Adrenal gland (tissue), 12 donors: Measurements from ENCODE around the gene TFAP2B. TPM values are rescaled to one million over a fixed set of nuclear protein-coding genes. Genes with fewer than 3 reads are reported as not detected.

Source experiments
- DNase-seq, 7 donors: peaks; one replicate each; pipeline ENCODE4 v3.0.0-alpha.2; 2019 to 2020
- H3K27ac ChIP-seq, 5 donors: fragments of 200-600 bp; sonication (generic) in 4 of 5; 1 replicate in 3 of 5; 2 replicates in 2 of 5; pipeline versions ENCODE4 v1.5.1 to v1.8.0; 2016 to 2020; ENCODE audit warnings: mild to moderate bottlenecking in 1 of 5
- H3K27me3 ChIP-seq: fragments of 200-600 bp; 2 replicates; pipeline ENCODE4 v1.8.0; 2021
- H3K36me3 ChIP-seq, 2 donors: fragments of 200-600 bp; replicated peaks in 1 of 2; 1 replicate in 1 of 2; 2 replicates in 1 of 2; pipeline versions ENCODE4 v1.5.1 to v1.8.0; 2018 to 2022
- H3K4me1 ChIP-seq, 2 donors: fragments of 200-600 bp; replicated peaks in 1 of 2; 1 replicate in 1 of 2; 2 replicates in 1 of 2; pipeline versions ENCODE4 v1.5.1 to v1.8.0; 2018 to 2021
- H3K4me3 ChIP-seq, 4 donors: fragments of 200-600 bp; sonication (generic) in 3 of 4; one replicate each; pipeline ENCODE4 v1.5.1; 2016 to 2018
- H3K9me3 ChIP-seq, 3 donors: fragments of 200-600 bp; sonication (generic) in 1 of 3; replicated peaks in 1 of 3; 1 replicate in 2 of 3; 2 replicates in 1 of 3; pipeline versions ENCODE4 v1.5.1 to v1.8.0; 2016 to 2021
- POLR2A ChIP-seq, 2 donors: fragments of 450-650 bp; IDR thresholded peaks; one replicate each; pipeline ENCODE4 v1.6.1; 2017; ENCODE audit warnings: antibody characterized with exemption in 2 of 2, mild to moderate bottlenecking in 2 of 2, moderate library complexity in 1 of 2
- whole genome bisulfite sequencing, 4 donors: extraction: QIAGEN DNeasy Blood & Tissue Kit in 2 of 4; methylation state at CpG; one replicate each; pipeline versions ENCODE4 v1.1.5 to v1.1.7; 2013 to 2017; 5-methylcytosine and 5-hydroxymethylcytosine counted together
- intact Hi-C, 2 donors: fragments of 100-400 bp; cut with DNase I; formaldehyde crosslinking; loops; one replicate each; pipeline versions ENCODE4 v1.14.1 to v1.15.0; 2022 to 2023
- polyA plus RNA-seq, 3 donors: library from polyadenylated mRNA; stranded (reverse); fragments of 200-250 nt in 2 of 3; fragments of 350-450 nt in 1 of 3; fragmentation: Illumina TruSeq in 1 of 3; extraction: RNeasy Lipid Tissue Mini Kit (QIAGEN cat#74804) in 1 of 3; gene quantifications; one replicate each; pipeline ENCODE4 v1.2.3, GENCODE V29; 2013 to 2014
- total RNA-seq, 9 donors: library from RNA; depleted of rRNA in 4 of 9; stranded (reverse); fragments of >200 nt in 4 of 9; fragments of 120-200 nt in 1 of 9; fragmentation: NEBNext Ultra II Directional in 1 of 9; extraction: Animal tissue kit (Norgen Biotek cat#: 25700) in 1 of 9; gene quantifications; one replicate each; pipeline versions ENCODE4 v1.1.0 to v1.2.4, GENCODE V29; 2013 to 2023
- TF ChIP-seq, protein P1 (sequence below), 6 experiments: fragments of 450-650 bp in 4 of 6; fragments of 200-600 bp in 2 of 6; sonication (generic) in 1 of 6; IDR thresholded peaks; 1 replicate in 5 of 6; 2 replicates in 1 of 6; pipeline versions ENCODE4 v1.5.1 to v1.8.0; 2016 to 2021; ENCODE audit warnings: antibody characterized with exemption in 6 of 6, mild to moderate bottlenecking in 2 of 6, moderate library complexity in 1 of 6
- donor health status: healthy with polysubstance abuse.
- donor health status: Bipolar disorder and iron deficiency.
- donor health status: DM: yes; HTN: yes; CAD: no.
- donor health status: DM: no; HTN: no; CAD: no.
- donor health status: DM: no; HTN: no; CAD: no.
- donor health status: DM: yes; HTN: yes; CAD: no.

Gene TFAP2B
- total and polyA plus RNA-seq, 12 donors = 0.19 to 7.1 (median 2.7) TPM; not detected in 3

DNA sequence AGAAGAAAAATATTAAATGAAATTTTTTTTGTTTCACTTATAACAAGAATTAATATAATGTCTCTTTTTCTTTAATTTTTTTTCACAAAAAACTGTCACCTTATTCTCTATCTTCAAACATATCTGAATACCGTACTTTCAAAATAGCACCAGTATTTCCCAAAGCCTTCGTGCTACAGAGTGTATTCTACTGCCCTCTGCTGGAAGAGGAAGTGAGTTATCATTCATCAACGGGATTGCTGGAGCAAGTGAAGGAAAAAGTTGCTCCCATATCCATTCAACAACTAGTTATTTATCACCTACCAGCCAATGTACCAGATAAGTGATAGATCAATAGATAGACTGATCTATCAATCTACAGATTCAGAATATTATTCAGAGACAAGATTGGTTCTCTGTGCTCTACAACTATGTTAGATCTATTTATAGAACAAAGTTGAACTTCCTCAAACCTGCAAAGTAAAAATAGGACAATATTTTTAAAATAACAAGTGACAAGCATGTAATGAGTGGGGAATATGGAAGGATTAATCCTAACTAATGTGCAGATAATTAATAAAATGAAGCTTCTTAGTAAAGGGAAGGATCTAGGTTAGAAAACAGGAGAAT, 26.7 kb upstream of the TFAP2B start:
- Histone ChIP-seq H3K36me3 (no peaks in the 10 kb centered on the region), H3K27me3 (no peaks in the 10 kb centered on the region), H3K27ac (no peak overlapping the region), H3K4me1 (no peaks in the 10 kb centered on the region), H3K9me3 (no peaks in the 10 kb centered on the region), H3K4me3 (no peak overlapping the region)
- DNase-seq = peak in 2 of 7 donors; percentile 16 to 18
- WGBS, 4 donors = 0 to 2% (median 1%) methylated on average over 3 of the region's 3 CpGs
- TF ChIP-seq, protein P1, sequence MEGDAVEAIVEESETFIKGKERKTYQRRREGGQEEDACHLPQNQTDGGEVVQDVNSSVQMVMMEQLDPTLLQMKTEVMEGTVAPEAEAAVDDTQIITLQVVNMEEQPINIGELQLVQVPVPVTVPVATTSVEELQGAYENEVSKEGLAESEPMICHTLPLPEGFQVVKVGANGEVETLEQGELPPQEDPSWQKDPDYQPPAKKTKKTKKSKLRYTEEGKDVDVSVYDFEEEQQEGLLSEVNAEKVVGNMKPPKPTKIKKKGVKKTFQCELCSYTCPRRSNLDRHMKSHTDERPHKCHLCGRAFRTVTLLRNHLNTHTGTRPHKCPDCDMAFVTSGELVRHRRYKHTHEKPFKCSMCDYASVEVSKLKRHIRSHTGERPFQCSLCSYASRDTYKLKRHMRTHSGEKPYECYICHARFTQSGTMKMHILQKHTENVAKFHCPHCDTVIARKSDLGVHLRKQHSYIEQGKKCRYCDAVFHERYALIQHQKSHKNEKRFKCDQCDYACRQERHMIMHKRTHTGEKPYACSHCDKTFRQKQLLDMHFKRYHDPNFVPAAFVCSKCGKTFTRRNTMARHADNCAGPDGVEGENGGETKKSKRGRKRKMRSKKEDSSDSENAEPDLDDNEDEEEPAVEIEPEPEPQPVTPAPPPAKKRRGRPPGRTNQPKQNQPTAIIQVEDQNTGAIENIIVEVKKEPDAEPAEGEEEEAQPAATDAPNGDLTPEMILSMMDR (IDR thresholded peaks at IDR 0.05) = peak; percentile 41 to 70 (median 55)
- TF ChIP-seq POLR2A (IDR thresholded peaks at IDR 0.05) = no peak
- intact Hi-C loops = loop anchor here in 1 of 2 donors (5.0 kb wide), 1 partner anchor 135 kb away; no protein-coding TSS in a partner anchor

DNA sequence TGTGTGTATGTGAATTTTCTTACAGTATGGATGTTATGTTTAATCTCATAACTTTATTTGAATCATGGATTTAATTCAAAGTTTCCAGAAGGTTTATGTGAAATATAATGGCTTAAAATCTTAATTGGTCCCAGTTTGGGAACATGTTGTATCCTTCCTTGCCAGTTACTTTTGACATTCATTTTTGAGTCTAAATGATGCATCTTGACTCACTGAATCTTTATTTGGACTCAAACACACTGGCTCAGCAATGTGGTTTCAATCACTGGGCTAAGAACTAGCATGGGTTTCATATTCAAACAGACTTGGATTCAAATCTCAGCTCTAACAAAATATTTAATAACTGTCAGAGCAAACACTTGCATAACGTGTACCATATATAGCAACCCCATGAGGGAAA, 25.9 kb upstream of the TFAP2B start:
- no peak overlapping the region for H3K4me3 ChIP-seq
- no peaks in the 10 kb centered on the region for H3K9me3 ChIP-seq
- no peak for DNase-seq
- no peaks in the 10 kb centered on the region for H3K4me1 ChIP-seq
- TF ChIP-seq POLR2A (IDR thresholded peaks at IDR 0.05) = no peak
- TF ChIP-seq, protein P1 (IDR thresholded peaks at IDR 0.05) = no peak
- no peak overlapping the region for H3K27ac ChIP-seq
- intact Hi-C loops = loop anchor here in 1 of 2 donors (5.0 kb wide), 1 partner anchor 135 kb away; no protein-coding TSS in a partner anchor
- H3K27me3 ChIP-seq = no peaks in the 10 kb centered on the region
- 49 to 61% (median 52%) methylated on average over 1 of the region's 1 CpG for WGBS, 4 donors
- H3K36me3 ChIP-seq = no peaks in the 10 kb centered on the region

DNA sequence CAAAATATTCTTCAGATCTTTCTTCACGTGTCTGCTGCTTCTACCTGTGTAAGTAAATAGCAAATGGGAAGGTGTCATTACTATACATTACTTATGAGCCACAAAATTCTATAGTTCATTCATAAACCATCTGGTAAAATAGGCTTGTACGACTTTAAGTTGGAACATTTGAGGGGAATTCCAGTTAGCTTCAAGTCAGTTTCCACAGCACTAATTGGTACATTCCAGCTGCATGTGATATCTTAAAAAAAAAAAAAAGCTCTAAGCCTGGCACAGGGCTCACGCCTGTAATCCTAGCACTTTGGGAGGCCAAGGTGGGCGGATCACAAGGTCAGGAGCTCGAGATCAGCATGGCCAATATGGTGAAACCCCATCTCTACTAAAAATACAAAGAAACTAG, 23.1 kb upstream of the TFAP2B start:
- TF ChIP-seq, protein P1 (IDR thresholded peaks at IDR 0.05) = no peak
- TF ChIP-seq POLR2A (IDR thresholded peaks at IDR 0.05) = no peak
- Histone ChIP-seq H3K4me3 (no peak overlapping the region), H3K27ac (no peak overlapping the region), H3K36me3 (no peaks in the 10 kb centered on the region), H3K27me3 (no peaks in the 10 kb centered on the region), H3K4me1 (no peaks in the 10 kb centered on the region), H3K9me3 (peaks cover 0 to 6% (median 0%) of the 10 kb centered on the region in 3 donors)
- 40 to 63% (median 47%) methylated on average over 5 of the region's 5 CpGs for WGBS, 4 donors
- intact Hi-C loops = no loop called here
- no peak for DNase-seq

DNA sequence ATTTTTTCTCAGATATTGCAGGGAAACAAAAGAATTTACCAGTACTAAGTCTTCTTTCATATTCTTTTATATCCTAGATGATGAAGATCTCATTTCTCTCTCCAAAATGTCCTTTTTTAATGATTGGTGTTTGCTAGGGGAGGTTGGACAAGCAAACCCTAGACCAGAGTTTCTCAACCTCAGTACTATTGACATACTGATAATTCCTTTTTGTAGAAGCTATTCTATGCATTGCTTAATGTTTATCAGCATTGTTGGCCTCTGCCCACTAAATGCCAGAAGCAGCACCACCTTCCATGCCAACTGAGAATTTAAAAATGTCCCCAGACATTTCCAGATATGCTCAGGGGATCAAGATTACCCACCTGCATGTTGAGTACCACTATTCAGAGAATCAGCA, 14.4 kb upstream of the TFAP2B start:
- Histone ChIP-seq H3K27ac (no peak overlapping the region), H3K4me1 (no peaks in the 10 kb centered on the region), H3K27me3 (no peaks in the 10 kb centered on the region), H3K36me3 (no peaks in the 10 kb centered on the region), H3K9me3 (peaks cover 0 to 6% (median 0%) of the 10 kb centered on the region in 3 donors), H3K4me3 (no peak overlapping the region)
- DNase-seq = no peak
- intact Hi-C loops = no loop called here
- TF ChIP-seq, protein P1 (IDR thresholded peaks at IDR 0.05) = no peak
- no peak for TF ChIP-seq POLR2A (IDR thresholded peaks at IDR 0.05)
